Activated B cell treated with CpG ODN at 0.5 μM for 24 hours (primary cell): Measurements from ENCODE around the gene TMEM132D. TPM values are rescaled to one million over a fixed set of nuclear protein-coding genes. Genes with fewer than 3 reads are reported as not detected.

Experiments used
- ATAC-seq: fragments of 200-7000 bp; cut with Tn5 transposase; one replicate; pipeline ENCODE4 v1.10.0; 2021; ENCODE audit warnings: low read depth, mild to moderate bottlenecking, moderate library complexity
- CTCF ChIA-PET: fragments of 350-600 bp; sonication (Branson Sonifier 250); formaldehyde crosslinking; loops from one replicate; lab custom pipeline; 2021; ENCODE audit warnings: antibody characterized with exemption; lab: Charles Lee
- POLR2A ChIA-PET: fragments of 350-600 bp; sonication (Branson Sonifier 250); formaldehyde crosslinking; loops from one replicate; lab custom pipeline; 2021; ENCODE audit warnings: antibody characterized with exemption; lab: Charles Lee
- DNase-seq: peaks from one replicate; pipeline ENCODE4 v3.0.0; 2022
- H3K27ac Mint-ChIP-seq: one replicate; pipeline ENCODE4 v1.8.0; 2020; ENCODE audit warnings: mixed read lengths
- H3K27me3 Mint-ChIP-seq: one replicate; pipeline ENCODE4 v1.8.0; 2021; ENCODE audit warnings: mixed read lengths
- H3K36me3 Mint-ChIP-seq: one replicate; pipeline ENCODE4 v1.8.0; 2021; ENCODE audit warnings: low read depth, mixed read lengths
- H3K4me1 Mint-ChIP-seq: one replicate; pipeline ENCODE4 v1.8.0; 2021; ENCODE audit warnings: mixed read lengths
- H3K4me3 Mint-ChIP-seq: one replicate; pipeline ENCODE4 v1.8.0; 2020; ENCODE audit warnings: mild to moderate bottlenecking, mixed read lengths
- H3K9me3 Mint-ChIP-seq: one replicate; pipeline ENCODE4 v1.8.0; 2020; ENCODE audit warnings: mixed read lengths
- CTCF ChIP-seq: fragments of 200-600 bp; IDR thresholded peaks from one replicate; pipeline ENCODE4 v1.8.0; 2022; ENCODE audit warnings: antibody characterized with exemption, mild to moderate bottlenecking
- intact Hi-C: fragments of 100-400 bp; cut with micrococcal nuclease; formaldehyde crosslinking; loops from one replicate; pipeline ENCODE4 v1.15.1; 2024
- total RNA-seq: library from RNA; stranded (reverse); gene quantifications from 2 replicates; pipeline ENCODE4 v1.2.3, GENCODE V29; 2022

Gene TMEM132D
- total RNA-seq, 1 donor from 2014 or later: not detected

- H3K9me3 Mint-ChIP-seq: no peaks in the 10 kb centered on the region
- no peaks in the 10 kb centered on the region for H3K4me1 Mint-ChIP-seq
- POLR2A ChIA-PET: no interaction called here
- no peak overlapping the region for H3K27ac Mint-ChIP-seq
- no peaks in the 10 kb centered on the region for H3K36me3 Mint-ChIP-seq
- ATAC-seq (no peak), DNase-seq (no peak)
- intact Hi-C loops: no loop called here
- H3K4me3 Mint-ChIP-seq: no peak overlapping the region
- CTCF ChIA-PET: no interaction called here
- TF ChIP-seq CTCF: no peak
- H3K27me3 Mint-ChIP-seq: no peaks in the 10 kb centered on the region
Measured at GRCh38 chr12:129385637-129385990, 518.2 kb downstream of the TMEM132D start.

- POLR2A ChIA-PET: no interaction called here
- no peaks in the 10 kb centered on the region for H3K27me3 Mint-ChIP-seq
- no peak overlapping the region for H3K27ac Mint-ChIP-seq
- intact Hi-C loops: no loop called here
- no peaks in the 10 kb centered on the region for H3K36me3 Mint-ChIP-seq
- no peak for ATAC-seq
- no peak for TF ChIP-seq CTCF
- no peak for DNase-seq
- CTCF ChIA-PET: no interaction called here
- no peaks in the 10 kb centered on the region for H3K9me3 Mint-ChIP-seq
- H3K4me1 Mint-ChIP-seq: no peaks in the 10 kb centered on the region
- no peak overlapping the region for H3K4me3 Mint-ChIP-seq
Measured at GRCh38 chr12:129383956-129384355, 519.9 kb downstream of the TMEM132D start.

- H3K9me3 Mint-ChIP-seq: no peaks in the 10 kb centered on the region
Measured at GRCh38 chr12:129381715-129382114, 522.1 kb downstream of the TMEM132D start.

GRCh38 chr12:129379076-129379804 is 524.6 kb downstream of the TMEM132D start:
- no peak overlapping the region for H3K4me3 Mint-ChIP-seq
- H3K9me3 Mint-ChIP-seq: peaks cover 2% of the 10 kb centered on the region
- intact Hi-C loops: no loop called here
- no peak for ATAC-seq
- no peak for DNase-seq
- H3K27ac Mint-ChIP-seq: no peak overlapping the region
- no peaks in the 10 kb centered on the region for H3K4me1 Mint-ChIP-seq
- ChIA-PET CTCF (no interaction called here), POLR2A (no interaction called here)
- no peaks in the 10 kb centered on the region for H3K36me3 Mint-ChIP-seq
- H3K27me3 Mint-ChIP-seq: no peaks in the 10 kb centered on the region
- TF ChIP-seq CTCF: no peak

More at GRCh38 chr12:129381715-129382114, 522.1 kb downstream of the TMEM132D start:
- ChIA-PET POLR2A (no interaction called here), CTCF (no interaction called here)
- Mint-ChIP-seq H3K4me3 (no peak overlapping the region), H3K27me3 (no peaks in the 10 kb centered on the region), H3K36me3 (no peaks in the 10 kb centered on the region), H3K27ac (no peak overlapping the region), H3K4me1 (no peaks in the 10 kb centered on the region)
- ATAC-seq: no peak
- intact Hi-C loops: no loop called here
- TF ChIP-seq CTCF: no peak
- no peak for DNase-seq

- Mint-ChIP-seq H3K4me1 (no peaks in the 10 kb centered on the region), H3K9me3 (peaks cover 2% of the 10 kb centered on the region), H3K27me3 (no peaks in the 10 kb centered on the region), H3K4me3 (no peak overlapping the region), H3K27ac (no peak overlapping the region), H3K36me3 (no peaks in the 10 kb centered on the region)
- no peak for TF ChIP-seq CTCF
- POLR2A ChIA-PET: no interaction called here
- ATAC-seq (no peak), DNase-seq (no peak)
- CTCF ChIA-PET: no interaction called here
- intact Hi-C loops: no loop called here
Measured at GRCh38 chr12:129378496-129378895, 525.3 kb downstream of the TMEM132D start.
